HG03139 (cell line): ENCODE measurements around the gene GNG4.
"Not testable (repeated sequence)": the region's sequence is repeated elsewhere in the genome, so short reads cannot be mapped to it uniquely, and the experiment has no call there.

Experiments used
- ATAC-seq: cut with Tn5 transposase; IDR thresholded peaks from one replicate; pipeline ENCODE4 v1.9.1; 2021; ENCODE audit not compliant: unreplicated experiment

The GNG4 gene

GRCh38 chr1:235628316-235629005 is 21.1 kb downstream of the GNG4 start:
- no peak for ATAC-seq

GRCh38 chr1:235625831-235626230 is 23.8 kb downstream of the GNG4 start:
- no peak for ATAC-seq

- no peak for ATAC-seq
Observed at GRCh38 chr1:235625340-235625739, 24.2 kb downstream of the GNG4 start.

- no peak for ATAC-seq
Observed at GRCh38 chr1:235624721-235625333, 24.8 kb downstream of the GNG4 start.

- no peak for ATAC-seq
Observed at GRCh38 chr1:235622936-235623779, 26.4 kb downstream of the GNG4 start.

- ATAC-seq = not testable (repeated sequence)
Observed at GRCh38 chr1:235619149-235619548, 30.4 kb downstream of the GNG4 start.

GRCh38 chr1:235617808-235618207 is 31.8 kb downstream of the GNG4 start:
- no peak for ATAC-seq

GRCh38 chr1:235617140-235617539 is 32.4 kb downstream of the GNG4 start:
- no peak for ATAC-seq

- no peak for ATAC-seq
Observed at GRCh38 chr1:235614442-235614954, 35.1 kb downstream of the GNG4 start.

- no peak for ATAC-seq
Observed at GRCh38 chr1:235613602-235614001, 36.0 kb downstream of the GNG4 start.

GRCh38 chr1:235612761-235613160 is 36.8 kb downstream of the GNG4 start:
- ATAC-seq = no peak

- ATAC-seq = no peak
Observed at GRCh38 chr1:235610157-235610556, 39.4 kb downstream of the GNG4 start.

GRCh38 chr1:235608278-235608677 is 41.3 kb downstream of the GNG4 start:
- no peak for ATAC-seq

GRCh38 chr1:235607284-235607683 is 42.3 kb downstream of the GNG4 start:
- no peak for ATAC-seq

- ATAC-seq = no peak
Observed at GRCh38 chr1:235601104-235601503, 48.5 kb downstream of the GNG4 start.

- ATAC-seq = no peak
Observed at GRCh38 chr1:235599536-235599935, 50.0 kb downstream of the GNG4 start.

GRCh38 chr1:235597867-235598553 is 51.6 kb downstream of the GNG4 start:
- no peak for ATAC-seq

- no peak for ATAC-seq
Observed at GRCh38 chr1:235595079-235595478, 54.5 kb downstream of the GNG4 start.

GRCh38 chr1:235594281-235594895 is 55.2 kb downstream of the GNG4 start:
- not testable (repeated sequence) for ATAC-seq

GRCh38 chr1:235588916-235589515 is 60.6 kb downstream of the GNG4 start:
- no peak for ATAC-seq
